VCaP (cell line): ENCODE data around the gene POLR1B.
"Not testable (repeated sequence)": the region's sequence is repeated elsewhere in the genome, so short reads cannot be mapped to it uniquely, and the experiment has no call there.

Source experiments
- H3K27ac ChIP-seq: fragments of 450-650 bp; 2 replicates; pipeline ENCODE4 v1.5.1; 2017
- TF ChIP-seq, protein P1 (sequence below): fragments of 450-650 bp; conservative IDR thresholded peaks from 2 replicates; pipeline ENCODE4 v1.5.1; 2017; ENCODE audit warnings: mild to moderate bottlenecking, moderate library complexity

POLR1B gene

DNA sequence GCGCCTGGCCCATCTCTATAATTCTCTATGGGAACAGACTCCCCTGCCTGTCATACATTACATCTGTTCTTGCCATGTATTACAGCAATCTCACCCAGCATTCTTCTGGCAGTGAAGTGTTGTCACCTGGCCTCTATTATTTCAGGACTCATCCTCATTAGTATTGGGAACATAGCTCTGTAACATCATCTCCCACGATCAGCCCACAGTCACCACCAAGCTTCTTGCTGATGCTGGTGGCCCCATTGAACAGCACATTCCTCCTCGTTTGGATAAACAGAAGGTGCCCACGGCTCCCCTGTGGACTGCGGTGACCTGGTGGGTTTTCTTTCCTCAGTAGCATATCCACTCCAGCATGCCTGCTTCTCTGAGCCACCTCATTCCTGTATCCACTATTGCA is 63.7 kb downstream of the POLR1B start:
- no peak overlapping the region for H3K27ac ChIP-seq
- TF ChIP-seq, protein P1, sequence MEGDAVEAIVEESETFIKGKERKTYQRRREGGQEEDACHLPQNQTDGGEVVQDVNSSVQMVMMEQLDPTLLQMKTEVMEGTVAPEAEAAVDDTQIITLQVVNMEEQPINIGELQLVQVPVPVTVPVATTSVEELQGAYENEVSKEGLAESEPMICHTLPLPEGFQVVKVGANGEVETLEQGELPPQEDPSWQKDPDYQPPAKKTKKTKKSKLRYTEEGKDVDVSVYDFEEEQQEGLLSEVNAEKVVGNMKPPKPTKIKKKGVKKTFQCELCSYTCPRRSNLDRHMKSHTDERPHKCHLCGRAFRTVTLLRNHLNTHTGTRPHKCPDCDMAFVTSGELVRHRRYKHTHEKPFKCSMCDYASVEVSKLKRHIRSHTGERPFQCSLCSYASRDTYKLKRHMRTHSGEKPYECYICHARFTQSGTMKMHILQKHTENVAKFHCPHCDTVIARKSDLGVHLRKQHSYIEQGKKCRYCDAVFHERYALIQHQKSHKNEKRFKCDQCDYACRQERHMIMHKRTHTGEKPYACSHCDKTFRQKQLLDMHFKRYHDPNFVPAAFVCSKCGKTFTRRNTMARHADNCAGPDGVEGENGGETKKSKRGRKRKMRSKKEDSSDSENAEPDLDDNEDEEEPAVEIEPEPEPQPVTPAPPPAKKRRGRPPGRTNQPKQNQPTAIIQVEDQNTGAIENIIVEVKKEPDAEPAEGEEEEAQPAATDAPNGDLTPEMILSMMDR: no peak

DNA sequence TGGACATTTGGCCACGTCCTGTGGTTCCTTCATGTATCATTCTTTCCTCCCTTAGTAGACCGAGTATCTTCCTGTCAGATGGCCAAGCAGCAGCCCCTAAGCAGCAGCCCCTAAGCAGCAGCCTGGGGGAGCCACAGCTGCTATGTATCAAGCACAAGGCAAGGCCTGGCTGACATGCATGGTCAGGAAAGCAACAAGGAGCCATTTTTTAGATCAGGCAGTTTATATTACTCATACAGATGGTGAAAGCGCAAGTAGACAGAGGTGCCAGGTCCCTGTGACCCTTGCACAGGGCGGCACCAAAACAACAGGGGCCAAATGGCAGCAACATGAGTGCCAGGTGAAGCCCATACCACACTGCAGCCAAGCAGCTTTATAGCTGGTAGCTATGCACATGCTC is 64.3 kb downstream of the POLR1B start:
- TF ChIP-seq, protein P1: no peak
- no peak overlapping the region for H3K27ac ChIP-seq

DNA sequence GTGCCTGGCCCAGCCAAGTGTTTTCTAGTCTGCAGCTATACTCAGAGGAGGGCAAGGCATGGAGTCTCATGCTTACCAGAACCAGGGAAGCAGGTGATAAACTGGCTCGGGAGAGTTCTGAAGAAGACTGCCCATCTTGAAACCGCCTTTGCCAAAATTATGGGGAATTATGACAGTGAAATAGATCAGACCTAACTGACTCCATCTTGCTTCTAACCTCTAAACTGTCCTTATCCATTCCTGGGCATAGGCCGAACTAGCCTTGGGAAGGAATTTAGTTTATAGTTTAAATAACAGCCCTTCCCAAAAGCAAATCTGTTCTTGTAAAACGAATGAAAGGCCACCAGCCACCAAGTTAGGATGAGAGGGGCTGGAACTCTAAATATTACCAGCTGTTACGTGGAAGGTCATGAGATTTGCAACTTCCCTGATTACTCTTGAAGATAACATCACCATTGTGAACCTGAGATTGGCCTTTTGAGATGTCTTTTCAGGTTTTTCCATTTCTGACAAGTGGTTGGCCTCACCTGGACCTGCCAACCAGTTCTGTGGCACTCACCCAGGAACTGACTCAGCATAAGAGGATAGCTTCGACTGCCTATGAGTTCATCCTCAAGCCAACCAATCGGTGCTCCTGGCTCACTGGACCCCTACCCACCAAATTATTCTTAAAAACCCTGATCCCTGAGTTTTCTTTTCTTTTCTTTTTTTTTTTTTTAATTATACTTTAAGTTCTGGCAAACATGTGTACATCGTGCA is 65.6 kb downstream of the POLR1B start:
- TF ChIP-seq, protein P1: no peak
- H3K27ac ChIP-seq: no peak overlapping the region

DNA sequence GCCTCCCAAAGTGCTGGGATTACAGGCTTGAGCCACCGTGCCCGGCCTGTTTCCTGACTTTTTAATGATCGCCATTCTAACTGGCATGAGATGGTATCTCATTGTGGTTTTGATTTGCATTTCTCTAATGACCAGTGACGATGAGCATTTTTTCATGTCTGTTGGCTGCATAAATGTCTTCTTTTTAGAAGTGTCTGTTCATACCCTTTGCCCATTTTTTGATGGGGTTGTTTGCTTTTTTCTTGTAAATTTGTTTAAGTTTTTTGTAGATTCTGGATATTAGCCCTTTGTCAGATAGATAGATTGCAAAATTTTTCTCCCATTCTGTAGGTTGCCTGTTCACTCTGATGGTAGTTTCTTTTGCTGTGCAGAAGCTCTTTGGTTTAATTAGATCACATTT is 67.1 kb downstream of the POLR1B start:
- not testable (repeated sequence) for H3K27ac ChIP-seq

DNA sequence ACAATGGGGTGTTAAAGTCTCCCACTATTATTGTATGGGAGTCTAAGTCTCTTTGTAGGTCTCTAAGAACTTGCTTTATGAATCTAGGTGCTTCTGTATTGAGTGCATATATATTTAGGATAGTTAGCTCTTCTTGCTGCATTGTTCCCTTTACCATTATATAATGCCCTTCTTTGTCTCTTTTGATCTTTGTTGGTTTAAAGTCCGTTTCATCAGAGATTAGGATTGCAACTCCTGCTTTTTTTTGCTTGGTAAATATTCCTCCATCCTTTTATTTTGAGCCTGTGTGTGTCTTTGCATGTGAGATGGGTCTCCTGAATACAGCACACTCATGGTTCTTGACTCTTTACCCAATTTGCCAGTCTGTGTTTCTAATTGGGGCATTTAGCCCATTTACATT is 70.0 kb downstream of the POLR1B start:
- not testable (repeated sequence) for H3K27ac ChIP-seq

DNA sequence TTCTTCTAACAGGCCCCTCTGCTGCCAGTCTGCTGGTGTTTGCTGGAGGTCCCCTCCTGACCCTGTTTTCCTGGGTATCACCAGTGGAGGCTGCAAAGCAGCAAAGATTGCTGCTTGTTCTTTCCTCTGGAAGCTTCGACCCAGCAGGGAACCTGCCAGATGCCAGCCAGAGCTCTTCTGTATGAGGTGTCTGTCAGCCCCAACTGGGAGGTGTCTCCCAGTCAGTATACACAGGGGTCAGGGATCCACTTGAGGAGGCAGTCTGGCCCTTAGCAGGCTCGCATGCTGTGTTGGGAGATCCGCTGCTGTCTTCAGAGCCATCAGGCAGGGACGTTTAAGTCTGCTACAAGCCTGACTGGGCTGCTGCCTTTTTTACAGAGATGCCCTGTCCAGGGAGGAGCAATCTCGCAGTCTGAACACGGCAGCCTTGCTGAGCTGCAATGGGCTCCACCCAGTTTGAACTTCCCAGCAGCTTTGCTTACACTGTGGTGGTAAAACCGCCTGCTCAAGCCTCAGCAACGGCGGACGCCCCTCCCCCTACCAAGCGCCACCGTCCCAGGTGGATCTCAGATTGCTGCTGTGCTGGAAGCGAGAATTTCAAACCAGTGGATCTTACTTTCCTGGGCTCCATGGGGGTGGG is 72.1 kb downstream of the POLR1B start:
- peak overlapping the region; percentile 20; the same call in 1 of the 2 replicates for H3K27ac ChIP-seq
- TF ChIP-seq, protein P1: no peak

DNA sequence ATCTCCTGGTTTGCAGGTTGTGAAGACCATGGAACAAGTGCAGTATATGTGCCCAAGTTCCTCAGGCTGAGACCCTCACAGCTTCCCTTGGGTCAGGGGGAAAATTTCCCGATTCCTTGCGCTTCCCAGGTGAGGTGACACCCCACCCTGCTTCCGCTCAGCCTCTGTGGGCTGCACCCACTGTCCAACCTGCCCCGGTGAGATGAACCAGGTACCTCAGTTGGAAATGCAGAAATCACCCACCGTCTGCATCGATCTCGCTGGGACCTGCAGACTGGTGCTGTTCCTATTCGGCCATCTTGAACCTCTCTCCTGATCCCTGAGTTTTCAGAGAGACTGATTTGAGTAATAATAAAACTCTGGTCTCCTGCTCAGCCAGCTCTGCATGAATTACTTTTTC is 72.8 kb downstream of the POLR1B start:
- TF ChIP-seq, protein P1: no peak
- peak overlapping the region; percentile 20; the same call in 1 of the 2 replicates for H3K27ac ChIP-seq

DNA sequence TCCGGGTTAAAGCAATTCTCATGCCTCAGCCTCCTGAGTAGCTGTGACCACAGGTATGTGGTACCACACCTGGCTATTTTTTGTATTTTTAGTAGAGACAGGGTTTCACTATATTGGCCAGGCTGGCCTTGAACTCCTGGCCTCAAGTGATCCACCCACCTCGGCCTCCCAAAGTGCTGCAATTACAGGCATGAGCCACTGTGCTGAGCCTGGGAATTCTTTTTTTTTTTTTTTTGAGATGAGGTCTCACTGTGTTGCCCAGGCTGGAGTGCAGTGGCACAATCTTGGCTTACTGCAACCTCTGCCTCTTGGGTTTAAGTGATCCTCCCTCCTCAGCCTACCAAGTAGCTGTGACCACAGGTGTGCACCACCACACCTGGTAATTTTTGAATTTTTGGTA is 73.5 kb downstream of the POLR1B start:
- H3K27ac ChIP-seq: not testable (repeated sequence)

DNA sequence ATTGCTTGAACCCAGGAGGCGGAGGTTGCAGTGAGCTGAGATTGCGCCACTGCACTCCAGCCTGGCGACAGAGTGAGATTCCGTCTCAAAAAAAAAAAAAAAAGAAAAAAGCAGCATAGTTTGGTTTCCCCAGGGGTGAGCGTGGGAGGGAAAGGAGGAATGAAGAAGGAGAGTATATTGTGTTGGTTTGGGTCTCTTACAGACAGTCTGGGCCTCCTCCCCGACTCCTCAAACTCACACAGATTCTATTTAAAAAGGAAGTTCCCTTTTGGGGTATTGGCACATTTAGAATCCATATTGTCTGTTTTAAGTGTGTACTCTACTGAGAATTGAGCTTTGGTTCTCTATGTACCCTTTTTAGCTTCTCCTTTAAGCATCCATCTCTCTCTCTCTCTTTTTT is 76.1 kb downstream of the POLR1B start:
- TF ChIP-seq, protein P1: no peak
- no peak overlapping the region for H3K27ac ChIP-seq
